Fibroblast of skin of right biceps (primary cell): ENCODE measurements around the gene CELA3B.
"Not testable (repeated sequence)": the region's sequence is repeated elsewhere in the genome, so short reads cannot be mapped to it uniquely, and the experiment has no call there.

Source experiments
- DNase-seq: peaks from one replicate; pipeline ENCODE4 v3.0.0-alpha.2; 2013

CELA3B gene

DNA sequence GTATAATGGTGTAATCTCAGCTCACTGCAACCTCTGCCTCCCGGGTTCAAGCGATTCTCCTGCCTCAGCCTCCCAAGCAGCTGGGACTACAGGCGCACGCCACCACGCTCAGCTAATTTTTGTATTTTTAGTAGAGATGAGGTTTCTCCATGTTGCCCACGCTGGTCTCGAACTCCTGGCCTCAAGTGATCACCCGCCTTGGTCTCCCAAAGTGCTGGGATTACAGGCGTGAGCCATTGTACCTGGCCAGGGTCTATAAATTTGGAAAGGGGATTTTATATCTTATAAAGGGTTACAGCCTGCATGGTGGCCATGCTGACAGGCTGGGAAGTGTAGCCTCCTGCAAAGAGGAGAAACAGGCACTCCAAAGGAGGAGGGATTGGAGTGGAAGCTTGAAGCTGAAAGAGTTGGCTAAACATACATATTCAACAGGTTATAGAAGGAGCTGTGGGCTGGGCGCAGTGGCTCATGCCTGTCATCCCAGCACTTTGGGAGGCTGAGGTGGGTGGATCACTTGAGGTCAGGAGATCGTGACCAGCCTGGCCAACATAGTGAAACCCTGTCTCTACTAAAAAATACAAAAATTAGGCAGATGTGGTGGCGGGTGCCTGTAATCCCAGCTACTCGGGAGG is 37.9 kb downstream of the CELA3B start:
- DNase-seq = not testable (repeated sequence)

GRCh38 chr1:22018583-22019559 is 42.0 kb downstream of the CELA3B start:
- peak; percentile 96 for DNase-seq

DNA sequence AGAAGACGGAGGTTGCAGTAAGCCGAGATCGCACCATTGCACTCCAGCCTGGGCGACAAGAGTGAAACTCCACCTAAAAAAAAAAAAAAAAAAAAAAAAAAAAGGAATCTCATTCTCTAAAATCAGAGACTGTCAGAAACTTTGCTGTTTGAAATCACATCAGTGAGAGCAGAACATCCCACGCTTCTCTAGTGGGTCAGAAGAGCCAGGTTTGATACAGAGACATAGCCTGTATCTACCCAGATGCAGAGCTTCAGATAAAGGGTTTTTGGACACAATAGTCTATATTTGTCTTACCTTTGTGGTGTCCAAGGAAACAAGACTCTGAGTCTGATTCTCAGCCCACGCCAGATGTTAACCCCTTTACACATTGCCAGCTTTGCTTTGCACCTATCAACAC is 44.2 kb downstream of the CELA3B start:
- DNase-seq = no peak

GRCh38 chr1:22024485-22025367 is 47.9 kb downstream of the CELA3B start:
- DNase-seq = peak; percentile 92

DNA sequence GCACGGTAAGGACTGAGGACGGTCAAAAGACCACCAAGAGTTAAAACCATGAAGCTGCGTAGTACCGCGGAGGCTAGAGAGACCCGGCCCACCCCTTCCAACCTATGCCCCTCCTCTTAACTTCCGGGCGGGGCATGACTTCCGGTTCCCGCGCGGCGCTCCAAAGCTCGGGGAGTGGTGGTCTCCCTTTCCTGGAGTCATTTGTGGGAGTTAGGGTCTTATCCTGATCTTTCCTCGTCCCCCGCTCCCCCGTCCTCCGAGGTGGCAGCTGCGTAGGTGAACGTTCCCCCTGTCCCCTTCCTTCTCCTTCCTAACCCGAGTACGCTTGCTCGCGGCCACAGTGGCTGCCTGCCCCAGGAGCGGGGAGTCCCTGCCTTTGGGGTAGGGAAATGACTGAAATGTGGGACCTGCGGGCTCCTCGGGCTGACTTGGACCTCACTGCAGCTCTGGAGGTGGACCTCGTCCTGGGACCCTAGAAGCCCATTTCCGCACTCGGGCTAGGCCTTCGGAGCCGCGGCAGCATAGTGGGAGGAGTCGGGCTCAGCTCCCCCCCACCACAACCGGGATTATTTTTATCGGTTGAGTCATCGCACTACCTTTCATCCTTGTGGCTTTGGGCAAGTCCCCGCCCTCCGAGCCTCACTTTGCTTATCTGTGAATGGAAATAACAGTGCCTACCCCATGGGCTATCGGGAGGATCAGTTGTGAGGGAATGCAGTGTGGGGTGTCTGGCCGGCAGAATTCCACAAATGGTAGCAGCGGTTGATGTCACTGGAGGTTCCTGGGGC is 48.7 kb downstream of the CELA3B start:
- peak; percentile 90 for DNase-seq

DNA sequence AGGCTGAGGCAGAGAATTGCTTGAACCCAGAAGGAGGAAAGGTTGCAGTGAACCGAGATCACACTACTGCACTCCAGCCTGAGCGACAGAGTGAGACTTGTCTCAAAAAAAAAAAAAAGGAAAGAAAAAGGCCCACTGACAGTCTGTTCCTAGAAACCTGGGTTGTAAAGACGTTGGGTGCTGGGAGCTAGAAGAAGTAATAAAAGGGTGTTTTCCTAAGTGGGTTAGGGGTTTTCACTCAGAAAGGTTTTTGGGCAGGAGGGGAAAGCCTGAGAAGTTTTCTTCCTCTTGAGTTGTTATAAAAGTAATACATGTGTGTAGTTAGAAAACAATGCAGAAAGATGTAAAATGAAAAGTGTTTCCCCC is 50.1 kb downstream of the CELA3B start:
- DNase-seq = no peak

DNA sequence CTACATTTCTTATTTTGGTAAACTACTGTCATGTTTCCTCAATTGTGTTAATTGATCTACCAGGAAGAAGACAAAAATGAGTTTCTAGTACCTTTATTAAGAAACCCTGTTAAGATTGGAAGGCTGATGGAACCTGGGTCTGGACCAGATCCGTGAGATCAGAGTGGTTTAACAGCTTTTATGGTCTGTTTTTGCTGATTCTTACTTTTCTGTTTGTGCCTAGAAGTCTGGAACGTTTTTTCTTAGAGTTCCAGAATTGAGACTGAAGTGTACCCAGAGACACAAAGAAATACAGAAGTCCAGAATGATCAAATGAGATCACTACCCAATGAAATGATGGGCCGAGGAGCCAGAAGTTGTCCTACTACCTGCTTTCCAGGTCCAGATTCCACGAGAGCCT is 53.2 kb downstream of the CELA3B start:
- no peak for DNase-seq

DNA sequence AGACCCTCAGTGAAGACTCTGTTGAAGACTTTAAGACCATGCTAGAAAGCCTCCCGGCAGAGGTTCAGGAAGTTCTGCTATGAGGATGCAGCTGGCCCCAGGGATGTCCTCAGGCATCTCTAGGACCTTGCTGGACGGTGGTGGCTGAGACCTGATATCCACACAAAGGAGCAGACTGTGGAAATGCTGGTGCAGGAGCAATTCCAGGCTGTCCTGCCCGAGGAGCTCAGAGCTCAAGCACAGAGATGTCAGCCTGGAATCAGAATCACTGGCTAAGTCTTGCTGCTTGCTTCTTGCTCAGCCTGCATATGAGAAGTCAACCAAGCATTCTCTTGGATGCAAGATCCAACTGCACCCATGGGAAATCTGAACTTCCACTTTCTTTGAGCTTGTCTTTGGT is 53.7 kb downstream of the CELA3B start:
- no peak for DNase-seq

DNA sequence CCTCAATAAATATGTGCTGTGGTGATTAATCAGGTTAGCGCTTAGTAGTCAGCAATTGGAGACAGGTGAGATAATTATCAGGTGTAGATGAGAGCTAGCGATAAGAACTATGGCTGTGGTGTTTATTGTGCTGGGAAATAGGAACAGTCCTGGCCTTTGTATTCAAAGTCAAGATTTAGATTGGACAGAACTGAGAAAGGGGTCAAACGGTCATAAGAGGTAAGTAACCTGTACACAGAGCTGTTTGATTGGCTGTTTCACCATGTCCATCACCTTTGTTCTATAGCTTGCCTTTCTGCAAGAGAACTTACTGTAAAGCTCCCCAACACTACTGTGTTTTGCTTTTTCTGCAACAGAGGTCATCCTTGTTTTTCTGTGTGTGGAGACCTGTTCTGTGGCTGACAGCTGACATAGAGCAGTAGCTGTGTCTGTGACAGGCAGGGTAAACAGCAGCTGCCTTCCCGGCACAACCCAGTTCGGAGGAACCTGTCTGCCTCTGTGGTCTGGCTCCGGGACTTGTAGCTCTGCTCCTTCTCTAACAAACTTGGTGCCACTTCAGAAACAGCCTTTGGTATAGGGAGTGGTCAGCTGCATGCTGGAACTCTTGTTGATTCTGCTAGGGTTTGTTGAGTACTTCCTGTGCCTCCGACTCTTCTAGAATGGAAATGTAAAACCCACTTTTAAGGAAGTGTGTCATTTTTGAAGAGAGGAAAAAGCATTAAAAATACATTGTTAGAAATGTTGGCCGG is 54.6 kb downstream of the CELA3B start:
- no peak for DNase-seq

- not testable (repeated sequence) for DNase-seq
These were observed 58.0 kb downstream of the CELA3B start for GRCh38 chr1:22034834-22035233.

GRCh38 chr1:22037520-22037919 is 60.7 kb downstream of the CELA3B start:
- DNase-seq = no peak

- no peak for DNase-seq
These were observed 61.2 kb downstream of the CELA3B start for GRCh38 chr1:22038036-22038435.
